HG03460 (cell line): ENCODE data around the gene KLC3.
"Not testable (repeated sequence)": the region's sequence is repeated elsewhere in the genome, so short reads cannot be mapped to it uniquely, and the experiment has no call there.

Experiments used
- ATAC-seq: cut with Tn5 transposase; IDR thresholded peaks from one replicate; pipeline ENCODE4 v1.9.1; 2021; ENCODE audit not compliant: unreplicated experiment

KLC3 gene

DNA sequence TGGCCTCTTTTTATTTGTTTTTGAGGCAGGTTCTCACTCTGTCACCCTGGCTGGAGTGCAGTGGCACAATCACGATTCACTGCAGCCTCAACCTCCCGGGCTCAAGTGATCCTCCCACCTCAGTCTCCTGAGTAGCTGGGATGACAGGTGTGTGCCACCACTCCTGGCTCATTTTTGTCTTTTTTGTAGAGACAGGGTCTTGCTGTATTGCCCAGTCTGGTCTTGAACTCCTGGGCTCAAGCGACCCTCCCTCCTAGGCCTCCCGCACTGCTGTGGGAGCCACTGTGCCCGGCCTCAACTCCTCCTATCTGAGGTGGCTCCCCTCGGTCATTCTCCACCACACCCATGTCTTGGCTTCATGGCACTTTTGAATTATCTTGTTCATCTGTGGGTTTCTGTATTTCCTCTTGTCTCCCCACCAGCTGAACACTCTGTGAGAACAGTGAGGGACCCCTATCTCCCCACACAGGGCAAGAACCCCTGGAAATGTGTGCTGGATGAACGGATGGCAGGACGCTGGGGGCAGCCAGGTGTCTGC lies 25.8 kb upstream of the KLC3 start:
- ATAC-seq: no peak

DNA sequence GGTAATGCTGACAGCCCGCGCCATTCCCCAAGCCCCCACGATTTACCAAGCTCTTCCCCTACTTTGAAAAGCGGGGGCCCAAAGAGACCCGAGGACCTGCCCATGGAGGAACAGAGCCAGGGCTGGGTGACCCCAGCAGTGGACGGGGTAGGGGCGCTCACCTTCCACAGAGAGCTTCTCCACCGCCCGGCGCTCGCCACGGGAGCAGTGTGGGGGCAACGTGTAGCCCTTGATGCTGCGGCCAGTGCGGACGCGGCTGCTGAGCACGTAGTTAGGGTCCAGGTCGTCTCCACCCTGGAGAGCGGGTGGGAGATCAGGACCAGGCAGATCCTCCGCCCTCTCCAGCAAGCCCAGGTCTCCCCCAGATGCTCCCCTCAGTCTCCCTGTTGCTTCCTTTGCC lies 25.2 kb upstream of the KLC3 start:
- no peak for ATAC-seq

DNA sequence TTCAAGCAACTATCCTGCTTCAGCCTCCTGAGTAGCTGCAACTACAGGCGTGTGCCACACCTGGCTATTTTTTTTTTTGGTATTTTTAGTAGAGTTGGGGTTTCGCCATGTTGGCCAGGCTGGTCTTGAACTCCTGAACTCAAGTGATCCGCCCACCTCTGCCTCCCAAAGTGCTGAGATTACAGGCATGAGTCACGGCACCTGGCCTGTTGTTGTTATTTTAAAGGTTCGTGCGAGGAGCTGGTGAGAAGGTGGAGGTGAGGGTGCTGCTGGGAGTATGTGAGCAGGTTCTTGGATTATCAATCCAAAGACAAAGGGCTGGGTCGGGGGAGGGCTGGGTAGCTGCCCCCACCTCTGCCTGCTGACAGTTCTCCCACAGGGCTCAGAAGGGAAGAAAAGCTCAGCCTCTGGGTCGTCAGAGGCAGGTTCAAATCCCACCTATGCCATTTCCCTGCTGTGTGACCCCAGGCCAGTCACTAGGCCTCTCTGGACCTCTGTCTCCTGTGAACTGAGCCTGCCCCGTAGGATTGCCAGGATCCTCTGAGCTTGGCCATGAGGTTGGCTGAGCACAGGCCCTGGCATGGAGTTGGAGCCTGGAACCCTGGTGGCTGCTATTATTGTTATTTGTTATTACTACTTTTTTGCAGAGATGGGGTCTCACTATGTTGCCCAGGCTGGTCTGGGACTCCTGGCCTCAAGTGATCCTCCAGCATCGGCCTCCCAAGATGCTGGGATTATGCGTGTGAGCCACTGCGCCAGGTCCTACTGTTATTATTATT lies 19.4 kb upstream of the KLC3 start:
- ATAC-seq: no peak

DNA sequence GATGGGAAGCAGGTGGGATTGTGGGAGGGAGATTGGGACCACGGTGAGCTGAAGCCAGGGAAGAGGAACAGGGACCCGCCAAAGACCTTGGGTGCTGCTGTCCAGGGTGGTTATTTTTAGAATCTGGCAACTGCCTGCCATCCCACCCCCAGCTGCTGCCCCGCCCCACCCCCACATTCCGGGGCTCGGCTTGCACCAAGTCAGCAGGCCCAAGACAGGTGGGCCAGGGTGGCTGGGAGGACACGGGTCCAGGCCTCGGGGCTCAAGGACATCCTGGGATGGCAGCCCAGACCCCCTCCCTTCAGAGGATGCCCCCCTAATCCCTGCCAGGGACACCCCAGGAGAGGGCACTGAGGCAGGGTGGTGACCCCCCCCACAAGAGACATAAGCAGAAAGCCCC lies 18.7 kb upstream of the KLC3 start:
- no peak for ATAC-seq

DNA sequence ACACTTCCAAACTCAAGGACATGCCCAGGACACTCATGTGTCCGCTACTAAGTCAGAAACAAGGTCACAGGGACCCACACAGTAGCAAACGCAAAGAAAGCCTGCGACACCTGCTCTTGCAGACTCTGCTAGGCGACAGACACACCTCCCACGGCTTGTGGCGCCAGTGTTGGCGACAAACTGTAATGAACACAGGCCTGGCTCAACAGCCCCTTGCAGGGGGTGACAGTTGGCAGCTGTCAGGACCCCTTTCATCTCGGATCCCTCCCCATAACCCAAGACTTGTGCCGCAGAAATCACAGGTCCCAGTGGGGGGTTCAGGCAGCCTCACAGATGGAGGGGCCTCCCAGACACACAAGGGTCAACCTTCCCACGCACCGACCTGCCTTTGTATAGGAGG lies 18.2 kb upstream of the KLC3 start:
- no peak for ATAC-seq

DNA sequence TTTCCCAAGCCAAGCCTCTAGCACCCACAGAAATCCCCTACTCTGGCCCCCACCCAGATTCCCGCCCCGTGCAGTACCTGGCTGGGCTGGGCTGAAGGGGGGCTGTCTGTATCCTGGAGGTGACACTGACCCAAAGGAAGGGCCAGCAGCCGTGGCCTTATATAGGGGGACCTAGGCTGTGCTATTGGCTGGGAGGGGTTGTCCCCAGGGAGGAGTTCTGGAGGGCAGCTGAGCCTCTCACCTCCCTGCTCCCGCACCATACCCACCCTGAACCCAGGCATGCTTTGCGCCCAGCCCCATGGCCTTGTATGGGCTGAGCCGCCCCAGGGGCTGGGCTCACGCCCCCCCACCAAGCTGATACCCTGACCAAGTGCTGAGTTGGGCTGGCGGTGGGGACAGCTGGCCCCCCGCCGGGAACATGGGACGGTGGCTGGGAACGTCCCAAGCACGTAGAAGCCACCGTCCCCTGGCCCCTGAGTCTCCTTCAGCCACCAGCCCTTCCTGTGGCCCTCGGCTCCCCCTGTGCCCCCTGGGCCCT lies 17.7 kb upstream of the KLC3 start, which contains the start of gene CKM:
CKM (minus strand) TSS at position 132 of the 538 bp plus-strand sequence. CDS start 3,162 bp downstream, outside the sequence.
- no peak for ATAC-seq

DNA sequence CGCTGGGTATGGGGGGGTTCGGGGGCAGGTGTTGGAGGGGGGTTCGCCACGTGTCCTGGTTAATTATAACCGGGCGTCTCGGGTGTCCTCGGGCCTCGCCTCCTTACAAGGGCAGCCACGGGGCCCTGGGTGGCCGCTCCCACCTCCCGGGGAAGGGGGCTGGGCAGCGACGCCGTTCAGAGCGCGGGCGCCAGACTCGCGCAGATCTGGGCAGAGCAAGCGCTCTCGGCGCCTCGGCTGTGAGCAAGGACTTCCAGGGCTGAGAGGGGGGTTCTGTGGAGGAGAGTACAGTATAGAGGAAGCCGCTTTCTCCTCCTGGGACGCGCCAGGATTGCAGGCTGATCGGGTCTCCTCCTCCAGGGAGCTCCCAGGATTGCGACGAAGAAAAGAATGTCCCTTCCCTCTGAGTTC lies 16.9 kb upstream of the KLC3 start:
- no peak for ATAC-seq

DNA sequence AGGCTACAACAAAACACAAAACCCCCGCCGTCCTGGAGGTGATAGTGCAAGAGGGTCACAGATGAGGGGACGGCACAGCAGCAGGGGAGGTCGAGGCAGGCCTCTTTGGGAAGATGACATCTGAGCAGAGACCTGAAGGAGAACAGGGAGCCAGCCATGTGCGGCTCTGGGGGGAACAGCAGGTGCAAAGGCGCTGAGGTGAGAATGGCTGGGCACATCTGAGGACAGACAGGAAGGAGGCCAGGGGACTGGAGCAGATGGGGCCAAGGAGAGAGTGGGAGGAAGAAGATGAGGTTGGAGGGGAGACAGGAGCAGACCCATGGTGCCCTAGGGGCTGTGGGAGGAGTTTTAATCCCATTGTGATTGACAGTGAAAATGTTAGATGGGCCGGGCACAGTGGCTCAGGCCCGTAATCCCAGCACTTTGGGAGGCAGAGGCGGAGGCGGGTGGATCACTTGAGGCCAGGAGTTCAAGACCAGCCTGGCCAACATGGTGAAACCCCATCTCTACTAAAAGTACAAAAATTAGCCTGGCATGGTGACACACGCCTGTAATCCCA lies 16.1 kb upstream of the KLC3 start:
- no peak for ATAC-seq

DNA sequence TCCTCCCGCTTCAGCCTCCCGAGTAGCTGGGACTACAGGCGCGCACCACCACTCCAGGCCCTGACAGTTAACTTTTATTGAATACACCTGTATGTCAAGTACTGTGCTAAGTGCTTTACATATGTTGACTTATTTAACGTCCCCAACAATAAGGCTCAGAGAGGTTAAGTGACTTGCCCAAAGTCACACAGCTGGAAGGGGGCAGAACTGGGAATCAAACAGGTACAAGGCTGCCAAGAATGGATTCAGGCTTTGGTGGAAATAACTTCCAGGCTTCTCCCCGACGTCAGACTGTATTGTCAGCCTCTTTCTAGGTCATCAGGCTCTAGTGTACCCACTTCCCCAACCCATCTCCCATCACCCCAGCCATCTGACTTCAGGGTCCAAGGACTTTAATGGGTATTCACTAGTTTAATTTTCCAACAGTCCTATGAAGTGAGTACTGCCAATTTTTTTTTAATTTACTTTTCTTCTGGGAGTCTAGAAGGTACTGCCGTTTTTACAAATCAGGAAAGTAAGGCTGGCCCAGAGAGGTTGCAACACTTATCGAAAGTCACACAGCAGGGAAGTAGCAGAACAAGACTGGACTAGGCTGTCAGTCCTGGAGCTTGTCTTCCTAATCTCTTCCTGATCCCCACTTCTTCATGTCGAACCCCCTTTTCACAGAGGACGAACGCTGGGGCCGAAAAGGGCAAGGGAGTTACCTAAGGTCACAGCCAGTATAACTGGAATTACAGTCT lies 13.0 kb upstream of the KLC3 start:
- no peak for ATAC-seq

DNA sequence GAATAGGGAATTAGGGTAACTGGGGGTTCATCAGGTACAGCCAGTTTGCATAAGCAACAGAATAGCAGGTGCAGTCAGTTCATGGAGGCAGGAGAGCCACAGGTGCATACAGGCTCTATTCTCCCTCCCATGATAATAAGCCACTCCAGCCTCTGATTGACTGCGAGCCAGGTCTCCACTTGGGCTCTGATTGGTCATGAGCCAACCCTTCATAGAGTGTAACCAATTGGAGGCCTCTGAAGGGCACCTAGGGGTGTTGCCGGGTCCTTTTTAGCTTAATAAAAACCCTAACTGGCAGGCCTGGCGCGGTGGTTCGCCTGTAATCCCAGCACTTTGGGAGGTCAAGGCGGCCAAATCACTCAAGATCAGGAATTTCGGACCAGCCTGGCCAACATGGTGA lies 9.1 kb upstream of the KLC3 start:
- ATAC-seq: no peak

DNA sequence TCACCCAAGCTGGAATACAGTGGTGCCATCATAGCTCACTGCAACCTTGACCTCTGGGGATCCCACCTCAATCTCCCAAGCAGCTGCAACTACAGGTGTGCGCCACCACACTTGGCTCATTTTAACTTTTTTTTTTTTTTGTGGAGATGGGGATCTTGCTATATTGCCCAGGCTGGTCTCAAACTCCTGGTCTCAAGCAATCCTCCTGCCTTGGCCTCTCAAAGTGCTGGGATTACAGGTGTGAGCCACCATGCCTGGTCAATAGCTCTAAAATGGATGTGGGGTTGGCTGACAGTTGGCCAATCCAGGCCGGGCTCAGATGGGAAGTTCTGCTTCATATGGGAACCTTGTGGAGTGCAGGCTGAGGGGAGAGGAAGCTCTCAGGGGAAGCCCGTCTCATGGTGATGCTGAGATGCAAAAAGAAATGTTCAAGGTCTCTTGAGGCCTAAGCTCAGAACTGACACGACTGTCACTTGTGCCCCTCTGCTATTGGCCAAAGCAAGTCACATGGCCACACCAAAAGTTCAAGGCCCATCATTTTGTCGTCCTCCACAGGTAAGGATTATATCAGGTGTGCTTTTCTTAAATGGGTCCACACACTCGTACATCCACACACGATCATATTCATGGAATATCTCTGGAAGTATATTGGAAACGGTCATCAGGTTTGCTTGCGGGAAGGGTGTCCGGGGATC lies 6.8 kb upstream of the KLC3 start:
- ATAC-seq: no peak

DNA sequence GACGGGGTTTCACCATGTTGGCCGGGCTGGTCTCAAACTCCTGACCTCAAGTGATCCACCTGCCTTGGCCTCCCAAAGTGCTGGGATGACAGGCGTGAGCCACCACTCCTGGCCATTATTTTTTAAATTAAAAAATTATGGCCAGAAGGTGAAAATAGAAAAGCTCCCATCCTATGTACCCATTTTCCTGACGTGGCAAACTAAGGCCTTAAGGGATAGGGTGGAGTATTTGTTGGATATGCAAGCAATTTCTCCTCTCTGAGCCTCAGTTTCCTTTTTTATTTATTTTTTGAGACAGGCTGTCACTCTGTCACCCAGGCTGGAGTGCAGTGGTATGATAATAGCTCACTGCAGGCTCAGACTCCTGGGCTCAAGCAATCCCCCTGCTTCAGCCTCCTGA lies 5.7 kb upstream of the KLC3 start:
- ATAC-seq: not testable (repeated sequence)

DNA sequence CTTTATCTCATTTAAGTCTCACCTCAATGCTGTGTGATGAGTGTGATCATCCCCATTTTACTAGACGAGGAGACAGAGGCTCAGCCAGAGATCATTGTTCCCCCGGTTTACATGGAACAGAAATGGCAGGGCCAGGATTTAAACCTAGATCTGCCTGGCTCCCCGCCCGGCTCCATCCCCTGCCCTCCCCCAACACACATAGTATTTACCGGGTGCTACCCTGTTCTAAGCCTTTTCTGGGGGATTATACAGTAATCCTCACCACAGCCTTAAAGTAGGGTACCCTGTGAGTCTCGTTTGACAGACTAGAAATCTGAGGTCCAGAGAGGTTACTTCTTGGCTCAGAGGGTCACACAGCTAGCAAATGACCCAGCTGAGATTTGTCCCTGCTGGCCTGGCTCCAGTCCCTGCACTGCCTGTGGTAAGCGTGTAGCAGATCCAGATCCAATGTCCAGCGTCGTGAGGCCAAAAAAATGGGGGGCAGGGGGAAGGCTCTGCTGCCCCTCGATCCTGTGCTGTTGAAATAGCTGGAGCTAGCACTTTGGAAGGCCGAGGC lies 3.8 kb upstream of the KLC3 start:
- ATAC-seq: no peak

DNA sequence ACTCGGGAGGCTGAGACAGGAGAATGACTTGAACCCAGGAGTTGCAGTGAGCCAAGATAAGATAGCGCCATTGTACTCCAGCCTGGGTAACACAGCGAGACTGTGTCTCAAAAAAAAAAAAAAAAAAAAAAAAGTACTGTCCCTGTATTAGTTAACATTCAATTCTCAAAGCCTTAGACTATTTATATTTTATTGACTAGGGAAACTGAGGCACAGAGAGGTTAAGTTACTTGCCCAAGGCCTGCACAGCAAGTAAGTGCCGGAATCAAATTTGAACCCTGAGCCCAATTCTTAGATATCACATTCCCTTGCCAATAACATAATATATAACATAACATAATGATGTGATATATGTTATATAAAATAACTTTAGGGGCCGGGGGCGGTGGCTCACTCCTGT lies 921 bp upstream of the KLC3 start:
- ATAC-seq: no peak

DNA sequence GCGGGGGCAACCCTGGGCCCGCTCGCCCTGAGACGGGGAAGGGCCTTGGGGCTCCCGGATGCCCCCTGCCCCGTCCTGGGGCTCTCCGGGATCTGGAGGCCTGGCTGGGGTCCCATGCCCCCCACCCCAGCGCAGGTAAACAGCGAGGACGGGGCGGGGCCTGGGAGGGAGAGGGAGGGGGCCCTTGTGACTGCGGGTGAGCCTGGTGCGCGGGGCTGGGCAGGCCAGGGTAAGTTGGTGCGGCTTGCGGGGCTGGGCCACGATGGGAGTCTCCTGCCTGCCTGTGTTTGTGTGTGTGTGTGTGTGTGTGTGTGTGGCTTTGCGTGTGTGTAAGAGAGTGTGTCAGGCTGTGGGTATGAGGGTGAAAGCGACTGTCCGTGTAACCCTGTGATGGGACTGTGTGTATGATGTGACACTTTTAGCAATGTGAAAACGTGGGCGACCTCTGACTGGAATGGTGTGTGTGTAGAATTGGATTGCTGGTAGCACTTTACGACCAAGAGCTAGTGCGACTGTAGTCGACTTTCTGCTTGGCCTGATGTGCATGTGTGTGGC lies 426 bp downstream of the KLC3 start:
- no peak for ATAC-seq

DNA sequence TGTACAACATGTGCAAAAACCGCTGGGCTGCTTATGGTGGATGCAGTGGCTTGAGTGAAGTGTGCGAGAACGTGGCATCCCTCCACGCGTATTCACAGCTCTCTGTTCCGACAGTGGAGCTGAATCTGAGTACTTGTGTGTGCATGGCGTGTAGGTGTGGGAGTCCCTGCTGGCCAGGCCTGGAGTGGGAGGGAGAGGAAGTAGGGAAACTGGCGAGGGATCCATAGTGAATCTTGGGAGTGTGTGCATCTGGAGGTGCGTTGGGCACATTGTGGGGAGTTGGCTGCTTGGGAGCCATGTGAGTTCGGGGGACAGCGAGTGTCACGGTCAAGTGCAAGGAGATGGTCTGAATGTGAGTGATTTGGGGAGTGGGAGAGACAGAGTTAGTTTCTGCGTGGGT lies 2.4 kb downstream of the KLC3 start:
- ATAC-seq: no peak

DNA sequence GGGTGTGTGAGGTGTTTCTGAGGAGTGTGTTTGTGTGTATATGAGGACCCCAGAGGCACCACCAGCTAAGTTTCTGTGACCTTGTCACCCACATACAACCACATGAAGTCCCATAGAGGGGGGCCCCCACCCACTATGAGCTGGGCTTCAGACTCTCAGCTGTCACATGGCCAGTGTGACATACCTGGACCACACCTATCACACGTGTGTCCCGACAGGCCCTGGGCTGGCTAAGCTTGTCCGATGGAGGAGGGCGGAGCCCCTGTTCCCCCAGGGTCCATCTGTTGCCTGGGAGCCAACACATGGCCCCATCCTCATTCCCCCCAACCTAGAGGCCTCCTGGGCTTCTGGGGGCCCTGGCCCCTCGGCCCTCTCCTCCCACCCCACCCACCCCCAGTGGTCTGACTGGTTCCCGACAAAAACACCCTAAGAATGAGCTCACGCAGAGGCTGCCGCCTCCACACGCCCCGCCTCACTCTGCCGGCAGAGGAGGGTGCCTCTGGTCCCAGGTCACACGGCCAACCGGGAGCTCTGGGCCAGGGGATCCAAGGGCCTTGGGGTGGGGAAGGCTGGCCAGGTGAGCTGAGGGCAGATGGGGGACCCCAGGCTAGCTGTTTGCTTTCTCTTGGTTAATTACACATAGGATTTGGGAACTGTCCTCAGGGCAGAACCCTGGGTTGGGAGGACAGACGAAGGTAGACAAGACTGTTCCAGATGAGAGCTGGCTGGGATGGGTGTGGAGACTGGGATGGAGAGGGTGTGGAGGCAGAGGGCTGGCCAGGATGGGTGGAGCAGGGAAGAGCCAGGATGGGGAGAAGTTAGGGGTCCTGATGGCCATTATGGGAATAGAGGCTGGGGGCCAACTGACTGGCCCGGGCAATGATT lies 4.3 kb downstream of the KLC3 start:
- no peak for ATAC-seq

DNA sequence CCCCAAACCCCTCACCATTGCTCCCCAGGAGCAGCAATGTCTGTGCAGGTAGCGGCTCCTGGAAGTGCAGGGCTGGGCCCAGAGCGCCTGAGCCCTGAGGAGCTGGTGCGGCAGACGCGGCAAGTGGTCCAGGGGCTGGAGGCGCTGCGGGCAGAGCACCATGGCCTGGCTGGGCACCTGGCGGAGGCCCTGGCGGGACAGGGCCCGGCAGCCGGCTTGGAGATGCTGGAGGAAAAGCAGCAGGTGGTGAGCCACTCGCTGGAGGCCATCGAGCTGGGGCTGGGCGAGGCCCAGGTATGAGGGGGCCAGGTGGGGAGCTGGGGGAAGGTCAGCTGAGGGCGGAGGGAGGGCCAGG lies 4.9 kb downstream of the KLC3 start:
- no peak for ATAC-seq

DNA sequence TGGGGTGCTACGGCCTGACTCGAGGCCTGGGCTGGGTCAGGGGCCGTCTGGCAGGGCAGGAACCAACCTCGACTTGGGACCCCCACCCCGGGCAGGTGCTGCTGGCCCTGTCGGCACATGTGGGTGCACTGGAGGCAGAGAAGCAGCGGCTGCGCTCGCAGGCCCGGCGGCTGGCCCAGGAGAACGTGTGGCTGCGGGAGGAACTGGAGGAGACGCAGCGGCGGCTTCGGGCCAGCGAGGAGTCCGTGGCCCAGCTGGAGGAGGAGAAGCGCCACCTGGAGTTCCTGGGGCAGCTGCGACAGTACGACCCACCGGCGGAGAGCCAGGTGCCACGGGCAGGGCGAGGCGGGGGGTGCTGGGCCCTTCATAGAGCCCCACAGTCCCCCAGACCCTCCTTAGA lies 5.9 kb downstream of the KLC3 start:
- no peak for ATAC-seq
